Measurements from ENCODE around the gene GMPS. TPM values are rescaled to one million over a fixed set of nuclear protein-coding genes. Genes with fewer than 3 reads are reported as not detected.

GMPS gene
- total and polyA plus RNA-seq, 2 of the 13 experiments (the other 11 are each of a cell fraction or from before 2014, with no cell fraction given): 29.6 to 85.5 TPM

DNA sequence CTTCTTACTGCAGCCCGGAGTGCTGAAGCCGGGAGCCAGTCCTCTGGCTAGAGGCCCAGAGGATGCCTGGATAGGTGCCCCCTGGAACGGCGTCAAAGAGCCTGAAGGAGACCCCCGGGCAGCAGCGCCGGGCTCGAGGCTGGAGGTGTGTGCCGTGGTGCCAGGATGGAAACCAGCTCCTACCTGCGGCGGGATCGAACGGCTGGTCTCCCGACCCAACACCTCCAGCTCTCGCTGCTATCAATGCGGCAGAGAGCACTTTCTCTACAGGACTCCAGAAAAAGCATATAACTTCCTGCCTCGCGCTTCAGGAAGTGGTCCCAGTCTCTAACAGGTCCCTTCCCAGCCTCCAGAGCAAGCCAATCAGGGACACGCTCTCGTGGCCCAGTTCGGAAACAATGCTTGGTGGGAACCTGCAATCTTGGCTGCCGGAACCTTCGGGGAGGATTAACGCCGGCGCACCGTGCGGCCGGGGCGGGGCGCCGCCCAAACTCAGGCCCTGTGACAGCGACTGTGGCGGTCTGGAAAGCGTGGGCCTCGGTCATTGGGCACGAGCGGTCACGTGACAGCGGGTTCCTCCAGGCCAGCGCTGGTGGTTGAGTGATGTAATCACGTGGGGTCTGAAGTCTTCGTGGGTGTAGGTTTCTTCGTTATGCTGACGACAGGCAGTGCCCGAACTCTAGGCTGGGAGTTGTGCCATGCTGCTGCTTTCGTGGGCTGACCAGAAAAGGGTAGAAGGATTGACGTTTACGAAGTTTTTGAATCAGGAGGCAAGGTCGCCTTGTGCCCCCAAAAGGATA, 16.1 kb upstream of the GMPS start, which contains the start of gene SLC33A1 (continued):
- TF ChIP-seq, protein P1, sequence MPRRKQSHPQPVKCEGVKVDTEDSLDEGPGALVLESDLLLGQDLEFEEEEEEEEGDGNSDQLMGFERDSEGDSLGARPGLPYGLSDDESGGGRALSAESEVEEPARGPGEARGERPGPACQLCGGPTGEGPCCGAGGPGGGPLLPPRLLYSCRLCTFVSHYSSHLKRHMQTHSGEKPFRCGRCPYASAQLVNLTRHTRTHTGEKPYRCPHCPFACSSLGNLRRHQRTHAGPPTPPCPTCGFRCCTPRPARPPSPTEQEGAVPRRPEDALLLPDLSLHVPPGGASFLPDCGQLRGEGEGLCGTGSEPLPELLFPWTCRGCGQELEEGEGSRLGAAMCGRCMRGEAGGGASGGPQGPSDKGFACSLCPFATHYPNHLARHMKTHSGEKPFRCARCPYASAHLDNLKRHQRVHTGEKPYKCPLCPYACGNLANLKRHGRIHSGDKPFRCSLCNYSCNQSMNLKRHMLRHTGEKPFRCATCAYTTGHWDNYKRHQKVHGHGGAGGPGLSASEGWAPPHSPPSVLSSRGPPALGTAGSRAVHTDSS (CRISPR knock-in tag; conservative IDR thresholded peaks at IDR 0.05): no peak
- TF ChIP-seq, protein P2, sequence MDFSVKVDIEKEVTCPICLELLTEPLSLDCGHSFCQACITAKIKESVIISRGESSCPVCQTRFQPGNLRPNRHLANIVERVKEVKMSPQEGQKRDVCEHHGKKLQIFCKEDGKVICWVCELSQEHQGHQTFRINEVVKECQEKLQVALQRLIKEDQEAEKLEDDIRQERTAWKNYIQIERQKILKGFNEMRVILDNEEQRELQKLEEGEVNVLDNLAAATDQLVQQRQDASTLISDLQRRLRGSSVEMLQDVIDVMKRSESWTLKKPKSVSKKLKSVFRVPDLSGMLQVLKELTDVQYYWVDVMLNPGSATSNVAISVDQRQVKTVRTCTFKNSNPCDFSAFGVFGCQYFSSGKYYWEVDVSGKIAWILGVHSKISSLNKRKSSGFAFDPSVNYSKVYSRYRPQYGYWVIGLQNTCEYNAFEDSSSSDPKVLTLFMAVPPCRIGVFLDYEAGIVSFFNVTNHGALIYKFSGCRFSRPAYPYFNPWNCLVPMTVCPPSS (IDR thresholded peaks at IDR 0.05): peak; percentile 78; the same call in 1 of the 2 replicates
- TF ChIP-seq, protein P3, sequence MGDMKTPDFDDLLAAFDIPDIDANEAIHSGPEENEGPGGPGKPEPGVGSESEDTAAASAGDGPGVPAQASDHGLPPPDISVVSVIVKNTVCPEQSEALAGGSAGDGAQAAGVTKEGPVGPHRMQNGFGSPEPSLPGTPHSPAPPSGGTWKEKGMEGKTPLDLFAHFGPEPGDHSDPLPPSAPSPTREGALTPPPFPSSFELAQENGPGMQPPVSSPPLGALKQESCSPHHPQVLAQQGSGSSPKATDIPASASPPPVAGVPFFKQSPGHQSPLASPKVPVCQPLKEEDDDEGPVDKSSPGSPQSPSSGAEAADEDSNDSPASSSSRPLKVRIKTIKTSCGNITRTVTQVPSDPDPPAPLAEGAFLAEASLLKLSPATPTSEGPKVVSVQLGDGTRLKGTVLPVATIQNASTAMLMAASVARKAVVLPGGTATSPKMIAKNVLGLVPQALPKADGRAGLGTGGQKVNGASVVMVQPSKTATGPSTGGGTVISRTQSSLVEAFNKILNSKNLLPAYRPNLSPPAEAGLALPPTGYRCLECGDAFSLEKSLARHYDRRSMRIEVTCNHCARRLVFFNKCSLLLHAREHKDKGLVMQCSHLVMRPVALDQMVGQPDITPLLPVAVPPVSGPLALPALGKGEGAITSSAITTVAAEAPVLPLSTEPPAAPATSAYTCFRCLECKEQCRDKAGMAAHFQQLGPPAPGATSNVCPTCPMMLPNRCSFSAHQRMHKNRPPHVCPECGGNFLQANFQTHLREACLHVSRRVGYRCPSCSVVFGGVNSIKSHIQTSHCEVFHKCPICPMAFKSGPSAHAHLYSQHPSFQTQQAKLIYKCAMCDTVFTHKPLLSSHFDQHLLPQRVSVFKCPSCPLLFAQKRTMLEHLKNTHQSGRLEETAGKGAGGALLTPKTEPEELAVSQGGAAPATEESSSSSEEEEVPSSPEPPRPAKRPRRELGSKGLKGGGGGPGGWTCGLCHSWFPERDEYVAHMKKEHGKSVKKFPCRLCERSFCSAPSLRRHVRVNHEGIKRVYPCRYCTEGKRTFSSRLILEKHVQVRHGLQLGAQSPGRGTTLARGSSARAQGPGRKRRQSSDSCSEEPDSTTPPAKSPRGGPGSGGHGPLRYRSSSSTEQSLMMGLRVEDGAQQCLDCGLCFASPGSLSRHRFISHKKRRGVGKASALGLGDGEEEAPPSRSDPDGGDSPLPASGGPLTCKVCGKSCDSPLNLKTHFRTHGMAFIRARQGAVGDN (CRISPR knock-in tag; IDR thresholded peaks at IDR 0.05): peak; percentile 98
- TF ChIP-seq BORCS8-MEF2B (CRISPR knock-in tag; IDR thresholded peaks at IDR 0.05) (peak; percentile 71; the same call in 1 of the 2 replicates), POLR2AphosphoS2 (IDR thresholded peaks at IDR 0.05; ENCODE audit: low read depth, low read length) (no peak; the same call in 1 of the 2 replicates), RBM22 (optimal IDR thresholded peaks at IDR 0.05; ENCODE audit: low read length) (peak; percentile 68), ZKSCAN8 (CRISPR knock-in tag; IDR thresholded peaks at IDR 0.05; ENCODE audit: borderline replicate concordance) (peak; percentile 75), ZNF441 (CRISPR knock-in tag; IDR thresholded peaks at IDR 0.05; ENCODE audit: borderline replicate concordance) (peak; percentile 71; the same call in 1 of the 2 replicates), HNRNPUL1 (IDR thresholded peaks at IDR 0.05; ENCODE audit: low read depth, low read length) (no peak), ZFP36L1 (CRISPR knock-in tag; IDR thresholded peaks at IDR 0.05) (peak; percentile 96), ZNF557 (CRISPR knock-in tag; IDR thresholded peaks at IDR 0.05) (0 out of 2 replicates have a peak, but pooled peaks have one; percentile 9), SALL1 (CRISPR knock-in tag; IDR thresholded peaks at IDR 0.05) (peak; percentile 97), ZNF546 (CRISPR knock-in tag; conservative IDR thresholded peaks at IDR 0.05) (no peak), TCF7 (IDR thresholded peaks at IDR 0.05; ENCODE audit: low read depth) (no peak), ZIK1 (CRISPR knock-in tag; IDR thresholded peaks at IDR 0.05; ENCODE audit: borderline replicate concordance, low read depth) (peak; percentile 82; the same call in 1 of the 2 replicates), MYC (CRISPR knock-in tag; IDR thresholded peaks at IDR 0.05; ENCODE audit: borderline replicate concordance) (peak; percentile 92; the same call in 1 of the 2 replicates)
- TF ChIP-seq, protein P4, sequence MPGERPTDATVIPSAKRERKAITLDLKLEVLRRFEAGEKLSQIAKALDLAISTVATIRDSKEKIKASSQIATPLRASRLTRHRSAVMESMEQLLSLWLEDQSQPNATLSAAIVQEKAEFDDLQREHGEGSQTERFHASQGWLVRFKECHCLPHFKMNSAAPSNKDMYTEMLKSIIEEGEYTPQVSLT (CRISPR knock-in tag; IDR thresholded peaks at IDR 0.05; ENCODE audit: borderline replicate concordance, low read depth): no peak
- TF ChIP-seq, protein P5, sequence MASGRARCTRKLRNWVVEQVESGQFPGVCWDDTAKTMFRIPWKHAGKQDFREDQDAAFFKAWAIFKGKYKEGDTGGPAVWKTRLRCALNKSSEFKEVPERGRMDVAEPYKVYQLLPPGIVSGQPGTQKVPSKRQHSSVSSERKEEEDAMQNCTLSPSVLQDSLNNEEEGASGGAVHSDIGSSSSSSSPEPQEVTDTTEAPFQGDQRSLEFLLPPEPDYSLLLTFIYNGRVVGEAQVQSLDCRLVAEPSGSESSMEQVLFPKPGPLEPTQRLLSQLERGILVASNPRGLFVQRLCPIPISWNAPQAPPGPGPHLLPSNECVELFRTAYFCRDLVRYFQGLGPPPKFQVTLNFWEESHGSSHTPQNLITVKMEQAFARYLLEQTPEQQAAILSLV (CRISPR knock-in tag; IDR thresholded peaks at IDR 0.05; ENCODE audit: borderline replicate concordance): peak; percentile 74; the same call in 1 of the 2 replicates
